GM23248 (cell line): ENCODE data around the gene SUPT3H.

ENCODE experiments used
- EZH2 ChIP-seq: fragments of 200-600 bp; sonication (generic); IDR thresholded peaks from 2 replicates; pipeline ENCODE4 v1.6.1; 2018; ENCODE audit warnings: antibody characterized with exemption, mild to moderate bottlenecking; ENCODE audit not compliant: insufficient read depth, poor library complexity, severe bottlenecking
- EZH2phosphoT487 ChIP-seq: fragments of 200-600 bp; sonication (generic); IDR thresholded peaks from 2 replicates; pipeline ENCODE4 v1.6.1; 2018; ENCODE audit warnings: antibody characterized with exemption, moderate library complexity, mild to moderate bottlenecking, low read depth; ENCODE audit not compliant: insufficient read depth

GRCh38 chr6:44804016-44804415 is 573.7 kb downstream of the SUPT3H start:
- TF ChIP-seq EZH2 (no peak), EZH2phosphoT487 (no peak)
